Inferior parietal cortex (tissue), 1 donor: ENCODE data around the gene PRR23E.

ENCODE experiments used
- DNase-seq: peaks from one replicate; pipeline ENCODE4 v3.0.0-alpha.2; 2016; ENCODE audit errors: extremely low spot score

The PRR23E gene, protein sequence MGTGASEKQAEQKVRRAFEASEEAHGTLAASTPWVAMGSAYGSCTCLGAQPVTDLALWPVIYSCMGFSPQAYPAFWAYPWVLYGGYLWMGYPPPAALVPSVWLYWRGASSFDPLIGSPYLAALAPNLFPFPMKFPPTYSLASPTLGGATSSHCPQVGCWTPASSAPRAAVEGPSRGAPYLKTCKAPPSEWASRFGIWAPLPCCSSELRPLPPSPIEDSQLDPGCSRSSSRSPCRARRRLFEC

DNA sequence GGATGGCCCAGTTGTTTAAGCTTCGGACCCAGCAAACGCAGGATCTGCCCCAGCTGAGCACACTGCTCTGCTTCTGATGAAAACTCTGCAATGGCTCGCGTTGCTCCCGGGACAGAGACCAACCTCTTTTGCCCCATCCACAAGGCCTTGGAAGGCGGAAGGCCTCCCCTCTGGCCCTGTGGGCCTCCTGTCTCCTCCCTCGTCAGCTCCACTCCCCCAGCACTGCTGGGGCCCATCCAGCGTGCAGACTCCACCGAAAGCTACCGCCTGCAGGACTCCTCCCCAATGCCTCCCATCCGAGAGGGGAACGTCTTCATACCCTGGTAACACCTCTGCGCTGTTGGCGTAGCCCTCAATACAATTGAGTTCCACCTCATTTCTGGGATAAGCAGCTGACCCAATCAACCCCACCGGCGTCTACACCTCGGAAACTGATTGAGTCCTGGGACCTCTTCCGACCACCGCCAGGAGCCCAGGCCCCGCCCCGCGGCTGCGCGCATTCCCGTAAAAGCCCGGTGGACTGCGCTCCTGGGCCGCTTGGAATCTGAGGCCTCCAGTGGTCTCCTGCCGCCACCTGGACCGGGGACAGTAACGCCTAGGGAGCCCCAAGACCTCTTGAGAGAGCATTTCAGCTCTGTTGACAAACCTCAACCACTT is at the start of gene PRR23E:
TSS of gene PRR23E (plus strand) at position 556 of the 657 bp plus-strand sequence. CDS start 3,555 bp downstream, outside the sequence.
- no peak for DNase-seq

DNA sequence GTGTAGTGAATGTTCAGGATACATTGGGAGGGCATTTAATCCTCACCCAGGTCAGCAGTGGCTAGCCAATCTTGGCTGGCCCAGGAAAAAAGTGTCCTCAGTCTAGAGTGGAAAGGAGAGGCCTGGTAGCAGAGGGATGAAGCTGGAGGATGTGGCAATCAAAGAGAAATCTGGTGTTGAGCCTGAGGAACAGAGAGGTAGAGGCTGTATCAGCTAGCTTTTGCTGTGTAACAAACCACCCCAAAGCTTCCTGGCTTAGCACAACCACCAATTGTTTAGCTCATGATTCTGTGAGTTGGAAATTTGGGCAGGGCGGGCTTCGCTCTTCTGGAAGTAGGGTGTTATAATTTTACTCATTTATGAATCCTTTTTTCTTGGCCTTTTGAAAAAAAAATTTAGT is 49.8 kb upstream of the PRR23E start:
- DNase-seq: no peak

DNA sequence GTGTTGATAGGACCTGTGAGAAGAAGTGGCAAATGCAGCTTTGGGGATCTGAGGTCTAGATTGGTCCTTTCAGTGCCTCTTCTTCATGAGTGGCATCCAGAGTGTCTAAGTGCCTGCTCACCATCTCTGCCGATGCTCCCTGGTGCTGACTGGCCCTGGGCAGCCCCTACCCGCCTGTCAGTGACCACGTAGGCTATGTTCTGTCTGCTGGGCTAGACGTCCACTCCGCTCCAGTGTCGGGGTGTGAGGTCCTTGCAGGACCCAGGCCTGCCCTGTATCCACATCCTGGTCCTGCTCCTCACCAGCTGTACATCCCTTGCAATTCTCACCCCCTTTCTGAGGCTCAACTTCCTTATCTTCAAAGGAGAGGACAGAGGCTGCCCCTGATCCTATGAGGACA is 48.3 kb upstream of the PRR23E start:
- no peak for DNase-seq

DNA sequence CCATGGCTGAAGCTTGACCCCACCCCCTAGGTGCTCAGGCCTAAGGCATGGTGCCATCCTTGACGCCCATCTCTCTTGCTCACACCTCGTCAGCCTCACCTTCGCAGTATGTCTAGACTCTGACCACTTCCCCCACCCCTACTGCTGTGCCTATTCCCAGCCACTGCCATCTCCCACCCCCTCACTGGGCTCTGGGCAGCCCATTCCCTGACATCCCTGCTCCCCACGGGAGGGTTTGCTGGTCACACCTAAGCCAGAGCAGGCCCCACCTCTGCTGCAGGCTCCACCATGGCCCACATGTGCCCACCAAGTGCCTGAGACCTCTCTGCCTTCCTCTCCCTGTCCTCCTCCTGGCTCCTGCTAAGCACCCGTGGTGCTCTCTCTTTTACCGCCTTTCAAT is 47.7 kb upstream of the PRR23E start:
- DNase-seq: no peak

DNA sequence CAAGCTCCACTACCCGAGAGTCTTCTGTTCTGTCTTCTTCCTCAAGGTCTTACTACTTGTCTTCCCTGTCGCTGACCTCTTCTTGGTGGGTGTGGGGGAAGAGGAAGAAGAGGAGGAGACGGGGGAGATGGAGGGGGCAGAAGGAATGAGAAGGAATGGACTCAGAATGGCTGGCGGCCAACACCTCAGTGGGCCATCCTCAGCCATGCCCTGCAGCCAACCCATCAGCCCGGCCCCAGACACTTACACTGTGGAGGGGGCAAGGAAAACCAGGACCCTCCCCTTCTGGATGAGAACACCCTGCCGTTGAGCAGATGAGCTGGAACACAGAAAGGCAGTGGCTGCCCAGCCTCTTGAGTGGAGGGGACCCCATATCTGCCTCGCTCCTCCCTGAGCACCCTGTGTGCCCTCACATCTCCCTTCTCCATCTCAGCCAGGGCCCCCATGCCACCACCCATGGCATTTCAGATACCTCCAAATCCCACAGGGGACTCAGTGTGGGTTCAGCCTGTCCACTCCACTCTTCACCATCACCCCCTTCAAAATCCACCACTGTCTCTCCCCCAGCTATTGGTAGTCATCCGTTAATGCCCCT is 45.5 kb upstream of the PRR23E start:
- no peak for DNase-seq

DNA sequence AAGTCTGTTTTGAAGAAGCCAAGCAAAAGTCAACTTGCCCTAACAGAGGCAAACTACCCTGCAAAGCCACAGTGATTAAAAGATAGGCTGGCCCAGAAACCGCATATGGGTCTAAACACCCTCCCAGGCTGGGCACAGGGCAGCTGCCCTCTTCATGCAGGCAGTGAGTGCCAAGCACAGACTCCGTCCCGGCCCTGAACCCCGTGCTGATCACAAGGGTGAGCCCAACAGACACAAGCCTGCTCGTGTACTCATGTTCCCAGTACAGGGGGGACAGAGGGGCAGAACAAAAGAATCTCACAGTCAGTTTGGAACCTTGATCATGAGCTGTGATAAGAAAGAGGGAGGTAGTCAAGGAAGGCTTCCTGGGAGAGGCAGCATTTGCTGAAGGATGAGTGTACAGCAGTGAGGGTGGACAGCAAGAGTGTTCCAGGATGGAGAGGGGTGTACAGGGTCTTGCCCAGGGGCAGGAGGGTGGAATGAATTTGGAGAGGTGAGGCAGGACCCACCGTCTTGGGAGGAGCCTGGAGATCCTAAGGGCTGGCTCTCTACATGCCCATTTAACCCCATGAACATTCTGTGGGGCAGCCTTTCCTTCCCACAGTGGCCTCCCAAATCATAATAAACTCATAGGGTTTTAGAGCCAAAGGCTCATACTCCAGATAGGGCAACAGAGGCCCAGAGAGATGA is 43.2 kb upstream of the PRR23E start:
- DNase-seq: no peak

DNA sequence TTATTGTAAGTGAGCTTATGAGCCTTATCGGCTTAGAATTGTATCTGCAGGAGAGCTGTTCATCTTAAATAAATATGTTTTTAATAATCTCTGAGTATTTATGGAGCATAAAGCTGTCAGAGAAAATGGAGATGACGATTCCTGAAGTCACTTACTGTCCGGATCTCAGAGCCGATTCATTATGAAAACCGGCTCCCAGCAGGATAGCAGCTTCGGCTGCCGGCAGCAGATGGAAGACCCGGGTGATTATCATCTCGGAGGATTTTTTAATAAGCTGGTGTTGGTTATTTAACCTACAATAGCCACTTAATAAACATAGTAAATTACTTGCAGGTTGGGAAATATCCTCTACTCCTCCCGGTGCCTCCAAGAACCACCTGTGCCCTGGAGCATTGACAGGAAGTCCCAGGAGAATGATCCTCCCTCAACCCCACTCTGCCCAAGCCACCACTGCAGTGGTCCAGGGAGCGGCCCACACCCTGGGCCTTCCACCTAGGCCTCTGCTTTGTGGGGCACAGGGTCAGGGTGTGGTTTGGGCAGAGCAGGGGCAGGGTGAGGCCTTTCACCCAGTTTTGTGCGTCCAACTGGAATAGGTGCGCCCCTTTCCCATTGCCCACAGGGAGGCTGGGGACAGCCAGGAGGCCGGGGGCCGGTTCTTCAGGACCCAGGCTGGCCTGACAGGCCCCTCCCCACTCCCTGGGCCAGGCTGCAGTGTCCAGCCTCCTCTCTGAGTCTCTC is 42.2 kb upstream of the PRR23E start:
- DNase-seq: no peak

DNA sequence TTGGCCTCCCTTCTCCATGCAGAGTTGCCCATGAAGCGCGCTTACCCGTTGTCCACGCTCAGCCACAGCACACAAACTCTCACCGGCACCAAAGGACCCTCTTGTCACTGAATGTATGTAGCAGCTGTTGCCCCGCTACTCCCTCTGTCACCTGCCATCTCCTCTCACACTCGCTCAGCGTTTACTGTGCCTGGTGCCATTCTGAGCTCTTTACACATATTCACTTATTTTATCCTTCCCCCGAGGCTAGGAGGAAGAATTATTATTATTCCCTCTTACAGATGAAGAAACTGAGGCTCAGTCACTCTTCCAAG is 41.7 kb upstream of the PRR23E start:
- DNase-seq: no peak

DNA sequence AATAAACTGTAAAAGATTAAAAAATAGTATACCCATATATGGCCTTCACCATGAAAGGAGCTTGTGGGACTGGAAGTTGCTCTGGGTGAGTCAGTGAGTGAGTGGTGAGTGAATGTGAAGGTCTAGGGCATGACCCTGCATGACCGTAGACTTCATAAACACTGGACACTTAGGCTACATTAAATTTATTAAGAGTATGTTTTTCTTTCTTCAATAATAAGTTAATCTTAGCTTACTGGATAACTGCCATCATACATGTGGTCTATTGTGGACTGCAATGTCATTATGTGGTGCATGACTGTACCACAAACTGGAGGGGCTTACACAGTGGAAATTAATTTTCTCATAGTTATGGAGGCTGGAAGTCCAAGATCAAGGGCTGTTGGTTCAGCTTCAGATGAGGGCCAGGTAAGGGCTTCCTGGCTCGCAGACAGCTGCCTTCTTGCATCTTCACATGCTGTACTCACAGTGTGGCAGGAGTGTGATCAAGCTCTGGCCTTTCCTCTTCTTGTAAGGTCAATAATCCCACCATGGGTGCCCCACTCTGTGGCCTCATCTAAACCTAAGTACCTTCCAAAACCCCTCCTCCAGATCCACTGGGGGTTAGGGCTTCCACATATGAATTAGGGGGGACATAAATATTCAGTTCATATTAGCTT is 40.8 kb upstream of the PRR23E start:
- DNase-seq: no peak

DNA sequence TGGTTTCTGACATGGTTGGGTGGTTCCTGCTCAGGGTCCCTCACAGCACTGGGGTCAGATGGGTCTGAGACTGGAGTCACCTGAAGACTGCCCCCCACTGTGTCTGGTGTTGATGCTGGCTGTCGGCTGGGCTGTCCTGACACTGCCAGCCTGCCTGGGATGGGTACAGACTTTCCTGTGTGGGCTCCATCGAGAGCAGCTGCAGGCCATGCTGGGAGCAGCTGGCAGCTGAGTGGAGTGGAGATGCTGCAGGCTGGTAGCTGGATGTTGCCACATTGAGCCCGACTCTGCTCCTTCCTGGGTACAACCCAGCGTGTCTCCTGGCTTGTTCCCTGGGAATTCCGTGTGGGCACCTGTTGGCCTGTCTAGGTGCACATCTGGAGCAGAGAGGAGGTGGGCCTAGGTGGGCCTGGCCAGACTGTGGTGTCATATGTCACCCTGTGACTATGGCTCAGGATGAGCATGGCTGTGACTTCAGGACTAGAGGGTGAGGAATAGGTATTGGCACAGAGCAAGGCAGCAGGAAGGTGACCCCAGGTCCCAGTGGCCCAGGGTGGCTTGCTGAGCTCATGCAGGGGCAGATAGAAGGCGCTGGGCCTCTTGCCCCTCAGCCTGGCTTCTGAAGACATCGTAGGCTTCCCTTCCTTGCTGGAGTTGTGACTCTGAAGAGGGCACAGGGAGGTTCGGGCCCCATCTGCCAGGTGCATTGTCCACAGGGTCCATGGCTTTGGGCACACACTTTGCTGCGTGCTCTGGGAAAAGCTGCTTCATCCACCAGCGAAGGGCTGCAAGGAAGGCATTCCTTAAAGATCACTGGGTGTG is 40.0 kb upstream of the PRR23E start:
- no peak for DNase-seq

DNA sequence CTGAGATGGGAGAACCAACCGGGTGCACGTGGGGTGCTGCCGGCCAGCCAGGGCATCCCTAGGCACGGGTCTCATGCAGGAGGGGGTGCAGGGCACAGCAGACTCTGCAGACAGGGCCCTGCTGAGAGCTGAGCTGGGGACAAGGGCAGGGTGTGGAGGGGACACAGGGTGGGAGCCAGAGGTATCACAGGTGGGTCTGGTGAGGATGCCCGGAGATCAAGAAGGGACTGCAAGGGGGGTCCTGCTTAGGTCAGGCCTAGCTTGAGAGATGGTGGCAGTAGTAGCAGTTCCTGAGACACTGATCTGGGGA is 39.5 kb upstream of the PRR23E start:
- no peak for DNase-seq

DNA sequence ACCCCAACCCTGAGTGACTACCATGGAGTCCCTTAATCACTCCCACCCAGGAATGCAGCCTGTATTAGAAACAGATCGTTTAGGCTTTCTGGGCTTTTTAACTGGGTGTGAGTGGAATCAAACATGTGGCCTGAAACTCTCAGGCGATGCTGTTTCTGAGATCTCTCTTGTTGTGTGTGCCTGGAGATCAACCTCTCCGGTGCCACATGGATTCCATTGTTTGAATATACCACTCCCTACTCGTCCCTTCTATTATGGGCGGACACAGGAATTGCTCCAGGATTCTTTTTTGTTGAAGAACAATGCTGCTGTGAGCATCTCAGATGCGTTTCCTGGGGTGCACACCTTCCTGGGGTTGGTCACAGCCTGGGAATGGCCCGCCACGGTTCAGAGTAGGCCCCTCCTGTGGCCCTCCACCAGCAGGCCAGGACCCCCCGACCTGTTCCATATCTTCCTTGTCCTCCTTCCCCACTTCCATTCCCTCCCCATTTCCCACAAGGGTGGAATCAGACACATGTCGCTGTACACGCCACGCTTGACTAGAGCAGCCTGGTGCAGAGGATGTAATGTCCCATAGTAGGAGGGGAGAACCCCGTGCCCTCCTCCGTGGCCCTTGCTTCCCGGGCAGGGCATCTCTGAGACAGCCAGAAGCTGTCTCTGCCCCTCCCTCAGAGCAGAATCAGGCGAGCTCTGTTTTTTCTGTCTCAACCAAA is 36.4 kb upstream of the PRR23E start:
- no peak for DNase-seq

DNA sequence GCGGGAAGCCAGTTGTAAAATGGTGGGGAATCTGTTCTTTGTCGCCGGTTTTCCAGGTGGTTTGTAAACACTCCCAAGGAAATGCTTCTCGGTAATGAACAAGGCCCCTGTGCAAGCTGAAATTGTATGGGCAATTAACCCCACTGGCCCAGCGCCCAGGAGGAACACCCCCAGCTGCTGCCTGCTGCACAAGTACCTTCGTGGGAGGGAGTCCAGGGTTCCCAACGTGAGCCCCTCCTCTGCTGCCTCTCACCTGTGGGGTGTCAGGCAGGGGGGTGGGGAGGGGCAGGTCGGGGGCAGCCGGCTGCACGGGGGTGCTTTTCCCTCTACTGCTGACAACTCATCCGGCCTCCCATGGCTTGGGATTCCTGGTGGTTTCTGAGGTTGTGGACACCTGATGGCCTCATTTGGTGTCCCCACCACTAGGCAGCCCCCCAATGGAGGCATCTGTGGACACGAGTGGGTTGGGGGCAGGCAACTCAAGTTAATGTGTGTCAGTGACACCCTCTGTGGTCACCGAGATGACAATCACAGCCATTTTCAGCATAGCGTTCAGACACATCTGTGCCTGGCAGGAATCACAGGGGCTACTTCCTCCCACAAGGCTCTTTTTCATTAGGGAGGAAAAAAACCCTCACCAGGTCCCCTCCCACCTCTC is 35.6 kb upstream of the PRR23E start:
- no peak for DNase-seq

DNA sequence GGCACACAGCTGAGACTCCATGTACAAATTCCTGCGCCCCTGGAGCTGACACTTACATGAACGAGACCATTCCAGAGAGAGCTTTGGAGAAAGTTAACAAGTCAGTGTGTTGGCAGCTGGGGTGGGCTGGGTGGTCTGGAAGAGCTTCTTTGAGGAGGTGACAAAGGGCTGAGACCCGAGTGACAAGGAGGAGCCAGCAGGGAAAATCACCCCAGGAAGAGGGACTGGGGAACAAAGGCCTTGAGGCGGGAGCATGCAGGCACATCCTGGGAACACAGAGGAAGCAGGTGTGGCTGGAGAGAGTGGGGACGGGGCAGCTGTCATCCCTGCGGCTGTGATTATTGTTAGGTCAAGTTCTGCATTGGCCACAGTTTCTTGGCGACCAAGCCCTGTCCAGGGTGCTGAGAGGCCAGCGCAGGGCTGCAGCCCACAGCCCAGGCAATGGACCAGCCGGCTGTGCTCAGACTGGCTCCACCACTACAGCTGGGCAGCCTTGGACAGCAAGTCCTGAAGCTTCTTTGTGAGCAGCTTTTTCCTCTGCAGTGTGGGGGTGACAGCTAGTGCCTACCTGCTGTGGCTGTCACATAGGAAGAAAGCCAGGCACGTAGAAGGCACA is 34.2 kb upstream of the PRR23E start:
- DNase-seq: no peak

DNA sequence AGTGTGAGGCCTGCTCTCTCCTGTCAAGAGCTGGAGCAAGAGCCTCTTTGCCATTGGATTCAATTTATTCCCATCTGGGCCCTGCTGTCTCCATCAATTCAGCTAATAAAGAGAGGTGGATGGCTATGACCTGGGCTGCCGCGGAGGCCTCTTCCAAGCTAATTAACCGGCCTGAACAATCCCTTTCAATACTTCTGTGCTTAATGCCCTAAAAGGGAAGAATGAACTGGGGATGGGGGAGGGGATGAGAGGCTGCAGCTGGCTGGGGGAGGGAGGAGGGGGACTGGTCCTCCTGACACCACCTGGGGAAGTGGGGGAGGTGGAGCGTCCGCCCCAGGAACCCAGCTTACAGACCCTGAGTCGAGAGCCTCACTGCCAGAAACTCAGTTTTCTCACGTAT is 33.4 kb upstream of the PRR23E start:
- DNase-seq: no peak

DNA sequence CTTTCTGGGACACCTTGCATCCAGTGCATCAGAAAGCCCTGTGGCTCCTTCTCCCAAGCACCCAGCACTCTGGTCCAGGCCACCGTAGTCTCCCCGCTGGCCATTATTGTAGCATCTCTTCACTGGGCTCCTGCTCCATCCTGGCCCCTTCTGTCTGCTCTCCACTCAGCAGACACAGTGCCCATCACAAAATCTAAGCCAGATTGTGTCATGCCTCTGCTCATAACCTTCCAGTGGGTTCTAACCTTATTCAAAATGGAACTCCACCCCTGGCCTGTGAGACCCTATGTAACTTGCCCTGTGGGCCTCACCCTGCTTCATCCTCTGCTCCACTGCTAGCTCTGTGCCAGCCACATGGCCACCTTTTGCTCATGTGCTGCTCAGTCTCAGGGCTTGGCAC is 31.7 kb upstream of the PRR23E start:
- no peak for DNase-seq

DNA sequence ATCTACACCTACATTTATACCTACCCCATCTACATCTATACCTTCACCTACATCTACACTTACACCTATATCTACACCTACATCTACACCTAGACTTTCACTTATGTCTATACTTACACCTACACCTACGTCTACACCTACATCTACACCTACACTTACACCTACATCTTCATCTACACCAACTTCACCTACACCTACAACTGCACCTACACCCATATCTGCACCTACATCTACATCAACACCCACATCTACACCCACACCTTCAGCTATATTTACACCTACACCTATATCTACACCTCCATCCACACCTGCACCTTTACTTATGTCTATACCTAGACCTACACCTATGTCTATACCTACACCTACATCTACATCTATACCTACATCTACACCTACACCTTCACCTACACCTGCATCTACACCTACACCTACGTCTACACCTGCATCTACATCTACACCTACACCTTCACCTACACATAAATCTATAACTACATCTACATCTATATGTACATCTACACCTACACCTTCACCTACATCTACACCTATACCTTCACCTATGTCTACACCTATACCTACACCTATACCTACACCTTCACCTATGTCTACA is 30.9 kb upstream of the PRR23E start:
- DNase-seq: no peak

DNA sequence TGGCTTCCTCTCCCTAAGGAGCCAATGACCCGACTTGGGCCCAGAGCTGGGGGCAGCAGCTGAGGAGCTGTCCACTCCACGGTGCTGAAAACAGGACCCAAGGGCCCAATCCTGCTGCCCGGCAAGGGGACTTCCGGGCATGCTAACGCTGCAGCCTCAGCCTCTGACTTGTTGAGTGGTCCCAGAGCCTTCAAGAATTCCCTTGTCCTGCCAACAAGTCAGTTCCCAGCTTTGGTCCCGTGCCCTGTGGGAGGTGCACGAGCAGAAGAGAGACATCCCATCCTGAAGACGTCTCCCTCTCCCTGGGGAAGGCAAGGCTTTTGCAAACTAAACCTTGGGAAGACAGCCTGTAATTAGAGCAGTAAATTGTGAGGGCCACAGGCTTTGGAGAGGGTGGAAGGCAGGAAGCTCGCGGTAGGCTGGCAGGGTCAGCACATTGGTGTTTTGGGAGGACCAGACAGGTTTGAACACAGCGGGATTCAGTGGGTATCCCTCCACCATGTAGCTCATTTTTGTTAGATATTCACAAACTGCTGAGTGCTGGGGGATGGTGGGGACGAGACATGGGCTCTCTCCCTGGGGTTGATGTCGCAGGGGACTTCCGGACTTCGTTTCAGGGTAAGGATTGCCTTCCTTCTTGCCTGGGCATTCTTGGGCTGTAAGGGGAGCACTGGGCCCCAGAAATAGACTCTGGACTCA is 29.8 kb upstream of the PRR23E start:
- no peak for DNase-seq
